Measurements from ENCODE around the gene NADSYN1.
"Not testable (repeated sequence)": the region's sequence is repeated elsewhere in the genome, so short reads cannot be mapped to it uniquely, and the experiment has no call there.

NADSYN1 gene

GRCh38 chr11:71507102-71507501 lies 54.1 kb downstream of the NADSYN1 start:
- TF ChIP-seq CTCF (IDR thresholded peaks at IDR 0.05; ENCODE audit: low read depth, low read length) = no peak
- H3K4me3 ChIP-seq (ENCODE audit: low read depth, low read length) = no peak overlapping the region

GRCh38 chr11:71518506-71519471 lies 65.8 kb downstream of the NADSYN1 start:
- no peak overlapping the region for H3K4me3 ChIP-seq (ENCODE audit: low read depth, low read length)
- TF ChIP-seq CTCF (IDR thresholded peaks at IDR 0.05; ENCODE audit: low read depth, low read length) = no peak

DNA sequence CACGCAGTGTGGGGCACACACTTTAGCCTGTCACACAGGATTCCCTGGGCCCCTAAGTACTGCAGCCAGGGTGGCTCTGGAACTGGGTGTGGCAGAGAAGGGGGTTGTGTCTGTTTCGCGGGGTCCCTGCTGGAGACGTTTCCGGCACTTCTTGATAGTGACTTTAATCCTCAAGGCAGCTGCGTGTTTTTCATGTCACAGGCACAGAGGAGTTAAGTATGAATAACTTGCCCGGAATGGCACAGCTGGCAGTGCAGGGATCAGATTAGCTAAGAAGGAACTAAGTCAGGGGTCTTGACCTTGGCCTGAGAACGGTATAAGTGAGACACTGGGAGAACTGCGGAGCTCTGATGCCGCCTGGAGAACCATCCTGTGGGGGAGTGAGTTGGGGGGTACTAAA lies 66.5 kb downstream of the NADSYN1 start:
- no peak for TF ChIP-seq CTCF (IDR thresholded peaks at IDR 0.05; ENCODE audit: low read depth, low read length)
- H3K4me3 ChIP-seq (ENCODE audit: low read depth, low read length) = no peak overlapping the region

- H3K4me3 ChIP-seq (ENCODE audit: low read depth, low read length) = no peak overlapping the region
- no peak for TF ChIP-seq CTCF (IDR thresholded peaks at IDR 0.05; ENCODE audit: low read depth, low read length)
These were observed 72.4 kb downstream of the NADSYN1 start for GRCh38 chr11:71525188-71525937.

DNA sequence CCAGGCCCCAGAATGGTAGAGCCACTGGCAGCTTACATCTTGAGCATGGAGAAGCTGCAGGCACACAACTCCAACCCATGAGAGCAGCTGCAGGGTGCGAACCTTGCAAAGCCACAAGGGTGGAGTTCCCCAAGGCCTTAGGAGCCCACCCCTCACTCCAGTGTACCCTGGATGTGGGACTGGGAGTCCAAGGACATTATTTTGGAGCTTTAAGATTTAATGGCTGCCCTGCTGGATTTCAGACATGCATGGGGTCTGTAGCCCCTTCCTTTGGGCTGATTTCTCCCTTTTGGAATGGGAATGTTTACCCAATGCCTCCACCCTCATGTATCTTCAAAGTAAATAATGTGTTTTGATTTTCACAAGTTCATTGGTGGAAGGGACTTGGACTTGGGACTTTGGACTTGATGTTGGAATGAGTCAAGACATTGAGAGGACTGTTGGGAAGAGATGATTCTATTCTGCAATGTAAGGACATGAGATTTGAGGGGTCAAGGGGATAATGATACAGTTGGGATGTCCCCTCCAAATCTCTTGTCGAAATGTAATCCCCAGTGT lies 73.0 kb downstream of the NADSYN1 start:
- no peak overlapping the region for H3K4me3 ChIP-seq (ENCODE audit: low read depth, low read length)
- TF ChIP-seq CTCF (IDR thresholded peaks at IDR 0.05; ENCODE audit: low read depth, low read length) = no peak

- H3K4me3 ChIP-seq (ENCODE audit: low read depth, low read length) = not testable (repeated sequence)
These were observed 74.0 kb downstream of the NADSYN1 start, which contains the start of gene KRTAP5-7 for GRCh38 chr11:71526796-71527575. KRTAP5-7 (plus strand) TSS chr11:71527267; CDS start chr11:71527301, 34 bp downstream.

GRCh38 chr11:71527576-71528210 lies 74.7 kb downstream of the NADSYN1 start:
- H3K4me3 ChIP-seq (ENCODE audit: low read depth, low read length) = no peak overlapping the region
- no peak for TF ChIP-seq CTCF (IDR thresholded peaks at IDR 0.05; ENCODE audit: low read depth, low read length)

Measured in WI38 (cell line).